GM12892 (cell line): ENCODE measurements around the gene PCK1.

Experiments
- POLR2A ChIP-seq: IDR thresholded peaks from 2 replicates; pipeline ENCODE4 v1.6.1; 2011; ENCODE audit warnings: low read depth, low read length, control low read depth
- POLR2AphosphoS5 ChIP-seq: IDR thresholded peaks from 2 replicates; pipeline ENCODE4 v1.6.1; 2011; ENCODE audit warnings: low read depth, low read length, control low read depth

DNA sequence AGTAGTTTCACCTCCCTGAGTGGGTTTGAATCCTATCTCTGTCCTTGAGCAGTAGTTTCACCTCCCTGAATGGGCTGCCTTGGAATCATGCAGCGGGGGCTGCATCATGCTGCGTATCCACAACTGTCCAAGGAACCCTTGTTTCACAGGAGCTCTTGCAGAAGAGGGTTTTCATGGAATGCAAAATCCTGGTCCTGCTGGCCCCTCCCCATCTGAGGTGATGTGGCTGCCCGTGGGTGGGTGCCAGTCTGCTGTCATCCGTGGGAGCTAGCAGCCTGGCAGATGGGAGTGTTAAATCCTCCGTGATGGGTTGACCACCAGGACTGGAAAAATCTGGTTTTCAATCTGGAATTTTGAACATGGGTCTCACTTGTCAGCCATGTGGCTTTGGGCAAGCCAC is 37.6 kb downstream of the PCK1 start:
- TF ChIP-seq POLR2AphosphoS5 (no peak), POLR2A (no peak)
